Tibial nerve (tissue), 4 donors: ENCODE results near the gene FAR1.

Source experiments
- CTCF ChIP-seq, 5 experiments: fragments of 200-600 bp in 3 of 5; fragments of 450-650 bp in 2 of 5; sonication (generic) in 3 of 5; IDR thresholded peaks; one replicate each; pipeline ENCODE4 v1.5.1; 2016 to 2019; ENCODE audit warnings: antibody characterized with exemption in 5 of 5, mild to moderate bottlenecking in 3 of 5, moderate library complexity in 2 of 5
- EP300 ChIP-seq, 2 donors: sonication (generic); formaldehyde crosslinking; IDR thresholded peaks; one replicate each; pipeline ENCODE4 v1.6.1; 2017; ENCODE audit warnings: antibody characterized with exemption in 2 of 2, mild to moderate bottlenecking in 1 of 2
- POLR2A ChIP-seq, 2 donors: fragments of 450-650 bp; IDR thresholded peaks; one replicate each; pipeline ENCODE4 v1.6.1; 2017; ENCODE audit warnings: antibody characterized with exemption in 2 of 2, mild to moderate bottlenecking in 2 of 2, moderate library complexity in 2 of 2

- TF ChIP-seq POLR2A (IDR thresholded peaks at IDR 0.05): no peak
- no peak for TF ChIP-seq CTCF (IDR thresholded peaks at IDR 0.05)
- no peak for TF ChIP-seq EP300 (IDR thresholded peaks at IDR 0.05)
Observed at GRCh38 chr11:13778345-13778744, 109.9 kb downstream of the FAR1 start.
